Fibroblast of lung (primary cell): ENCODE data around the gene ASCL2. TPM values are rescaled to one million over a fixed set of nuclear protein-coding genes. Genes with fewer than 3 reads are reported as not detected.
"Not testable (repeated sequence)": the region's sequence is repeated elsewhere in the genome, so short reads cannot be mapped to it uniquely, and the experiment has no call there.

Experiments used
- DNase-seq, 2 donors: peaks; one replicate each; pipeline versions ENCODE4 v3.0.0 to v3.0.0-alpha.2; 2010; ENCODE audit warnings: low read depth in 2 of 2
- H2AFZ ChIP-seq: 2 replicates; pipeline ENCODE4 v1.5.1; 2012; ENCODE audit warnings: low read length, control low read depth, inconsistent platforms
- H3K27ac ChIP-seq: 2 replicates; pipeline ENCODE4 v1.5.1; 2011; ENCODE audit warnings: low read length, control low read depth; ENCODE audit not compliant: insufficient read depth
- H3K27me3 ChIP-seq: 2 replicates; pipeline ENCODE4 v1.5.1; 2011; ENCODE audit warnings: mild to moderate bottlenecking, low read length; ENCODE audit not compliant: control insufficient read depth, insufficient read depth
- H3K36me3 ChIP-seq: 2 replicates; pipeline ENCODE4 v1.5.1; 2011; ENCODE audit warnings: low read length; ENCODE audit not compliant: control insufficient read depth, insufficient read depth
- H3K4me1 ChIP-seq: 2 replicates; pipeline ENCODE4 v1.5.1; 2011; ENCODE audit warnings: low read length; ENCODE audit not compliant: control insufficient read depth, insufficient read depth; ENCODE audit errors: extremely low read depth
- H3K4me2 ChIP-seq: 2 replicates; pipeline ENCODE4 v1.5.1; 2011; ENCODE audit warnings: low read length, control low read depth; ENCODE audit not compliant: insufficient read depth; ENCODE audit errors: extremely low read depth
- H3K4me3 ChIP-seq, 4 experiments: fragments of 200-600 bp in 1 of 4; sonication (generic) in 1 of 4; replicated peaks in 1 of 4; 2 replicates each; pipeline ENCODE4 v1.5.1; 2011 to 2016; ENCODE audit warnings: low read length in 4 of 4, low read depth in 3 of 4, mild to moderate bottlenecking in 3 of 4, control low read depth in 2 of 4, inconsistent platforms in 1 of 4, mixed read lengths in 1 of 4; ENCODE audit not compliant: insufficient read depth in 1 of 4; ENCODE audit errors: control extremely low read depth in 1 of 4
- H3K79me2 ChIP-seq: 2 replicates; pipeline ENCODE4 v1.5.1; 2012; ENCODE audit warnings: mild to moderate bottlenecking, low read length, inconsistent platforms; ENCODE audit not compliant: control insufficient read depth, insufficient read depth
- H3K9ac ChIP-seq: 2 replicates; pipeline ENCODE4 v1.5.1; 2011; ENCODE audit warnings: mild to moderate bottlenecking, low read length, control low read depth; ENCODE audit not compliant: insufficient read depth
- H3K9me3 ChIP-seq: 2 replicates; pipeline ENCODE4 v1.5.1; 2012; ENCODE audit warnings: low read depth, low read length; ENCODE audit not compliant: control insufficient read depth, insufficient read depth
- H4K20me1 ChIP-seq: 2 replicates; pipeline ENCODE4 v1.5.1; 2011; ENCODE audit warnings: low read length; ENCODE audit not compliant: control insufficient read depth, insufficient read depth; ENCODE audit errors: extremely low read depth
- CTCF ChIP-seq, 2 donors: IDR thresholded peaks in 1 of 2; conservative IDR thresholded peaks in 1 of 2; 1 replicate in 1 of 2; 2 replicates in 1 of 2; pipeline ENCODE4 v1.5.1; 2011 to 2012; ENCODE audit warnings: low read length in 2 of 2, control low read depth in 1 of 2, inconsistent platforms in 1 of 2, low read depth in 1 of 2, mild to moderate bottlenecking in 1 of 2
- EZH2 ChIP-seq: IDR thresholded peaks from 2 replicates; pipeline ENCODE4 v1.5.1; 2012; ENCODE audit warnings: low read length, control low read depth, mild to moderate bottlenecking; ENCODE audit errors: missing control alignments
- polyA plus RNA-seq, 2 donors: library from polyadenylated mRNA; depleted of rRNA in 1 of 2; stranded (reverse) in 1 of 2; unstranded in 1 of 2; fragments of >200 nt; gene quantifications; 2 replicates each; pipeline ENCODE4 v1.2.1, GENCODE V29; 2011 to 2012; ENCODE audit warnings: missing spikeins in 1 of 2
- total RNA-seq: library from RNA; depleted of rRNA; stranded (reverse); fragments of >200 nt; gene quantifications from 2 replicates; pipeline ENCODE4 v1.2.1, GENCODE V29; 2014

Gene ASCL2
- total and polyA plus RNA-seq, 2 donors (not counting 1 experiment from before 2014, with no cell fraction given) = not detected

- H3K4me1 ChIP-seq = no peaks in the 10 kb centered on the region
- H3K9ac ChIP-seq = no peak overlapping the region
- peaks cover 2% of the 10 kb centered on the region for H4K20me1 ChIP-seq
- H3K27me3 ChIP-seq = peaks cover 9% of the 10 kb centered on the region
- no peaks in the 10 kb centered on the region for H3K9me3 ChIP-seq
- no peak for TF ChIP-seq CTCF (conservative IDR thresholded peaks at IDR 0.05 in 1 of 2, IDR thresholded peaks at IDR 0.05 in 1 of 2; ENCODE audit: low read depth in 1 of 2, low read length in 2 of 2)
- TF ChIP-seq EZH2 = no peak
- no peak for DNase-seq
- H3K4me3 ChIP-seq = no peak overlapping the region
- H3K79me2 ChIP-seq = no peaks in the 10 kb centered on the region
- no peaks in the 10 kb centered on the region for H3K36me3 ChIP-seq
- no peak overlapping the region for H3K4me2 ChIP-seq
- no peak overlapping the region for H3K27ac ChIP-seq
- H2AFZ ChIP-seq = no peak overlapping the region
Measured at GRCh38 chr11:2289859-2290258, 19.5 kb upstream of the ASCL2 start.

- H3K27me3 ChIP-seq = peaks cover 9% of the 10 kb centered on the region
Measured at GRCh38 chr11:2289350-2289749, 19.0 kb upstream of the ASCL2 start.

GRCh38 chr11:2287091-2287490 is 16.7 kb upstream of the ASCL2 start:
- Histone ChIP-seq H3K4me2 (no peak overlapping the region), H2AFZ (no peak overlapping the region), H3K27me3 (peaks cover 9% of the 10 kb centered on the region), H3K9ac (no peak overlapping the region), H3K4me1 (no peaks in the 10 kb centered on the region), H3K4me3 (no peak overlapping the region), H3K9me3 (no peaks in the 10 kb centered on the region), H3K36me3 (no peaks in the 10 kb centered on the region), H3K27ac (no peak overlapping the region), H4K20me1 (peaks cover 2% of the 10 kb centered on the region), H3K79me2 (no peaks in the 10 kb centered on the region)
- TF ChIP-seq CTCF (conservative IDR thresholded peaks at IDR 0.05 in 1 of 2, IDR thresholded peaks at IDR 0.05 in 1 of 2; ENCODE audit: low read depth in 1 of 2, low read length in 2 of 2) = no peak
- no peak for TF ChIP-seq EZH2
- no peak for DNase-seq

More at GRCh38 chr11:2289350-2289749, 19.0 kb upstream of the ASCL2 start:
- no peak overlapping the region for H3K4me2 ChIP-seq
- no peak overlapping the region for H3K9ac ChIP-seq
- H3K27ac ChIP-seq = no peak overlapping the region
- DNase-seq = no peak
- no peaks in the 10 kb centered on the region for H3K79me2 ChIP-seq
- H3K4me1 ChIP-seq = no peaks in the 10 kb centered on the region
- no peaks in the 10 kb centered on the region for H3K36me3 ChIP-seq
- H4K20me1 ChIP-seq = peaks cover 2% of the 10 kb centered on the region
- TF ChIP-seq CTCF (conservative IDR thresholded peaks at IDR 0.05 in 1 of 2, IDR thresholded peaks at IDR 0.05 in 1 of 2; ENCODE audit: low read depth in 1 of 2, low read length in 2 of 2) = no peak
- TF ChIP-seq EZH2 = no peak
- H3K9me3 ChIP-seq = no peaks in the 10 kb centered on the region
- no peak overlapping the region for H3K4me3 ChIP-seq
- H2AFZ ChIP-seq = no peak overlapping the region

- H3K36me3 ChIP-seq, H3K79me2 ChIP-seq, H3K4me3 ChIP-seq, H2AFZ ChIP-seq, DNase-seq, H3K9me3 ChIP-seq, H3K27ac ChIP-seq, H3K4me2 ChIP-seq, H3K9ac ChIP-seq, H3K4me1 ChIP-seq, H3K27me3 ChIP-seq, H4K20me1 ChIP-seq: not testable (repeated sequence)
Measured at GRCh38 chr11:2286350-2286749, 16.0 kb upstream of the ASCL2 start.
